Posterior vena cava (tissue), 2 donors: Measurements from ENCODE around the gene MT3. TPM values are rescaled to one million over a fixed set of nuclear protein-coding genes. Genes with fewer than 3 reads are reported as not detected.

Source experiments
- DNase-seq: peaks from one replicate; pipeline ENCODE4 v3.0.0-alpha.2; 2020; ENCODE audit warnings: low spot score
- intact Hi-C, 2 donors: fragments of 100-400 bp; cut with DNase I; formaldehyde crosslinking; loops; one replicate each; pipeline versions ENCODE4 v1.14.1 to v1.14.2; 2022 to 2023
- long read RNA-seq, 2 donors: library from polyadenylated mRNA; unstranded; transcript quantifications; one replicate each; pipeline ENCODE4 v2.0.0, GENCODE V29; 2020 to 2021
- total RNA-seq, 2 donors: library from RNA; stranded (reverse); fragmentation: NEBNext Ultra II Directional; extraction: Animal tissue kit (Norgen Biotek cat#: 25700); gene quantifications; one replicate each; pipeline ENCODE4 v1.2.1, GENCODE V29; 2021
- donor health status: DM: yes; HTN: yes; CAD: no.
- donor health status: DM: yes; HTN: yes; CAD: no.

Gene MT3
- total RNA-seq = not detected
- long read RNA-seq, donor 1 = 0 reads
- long read RNA-seq, donor 2 = 0 reads

DNA sequence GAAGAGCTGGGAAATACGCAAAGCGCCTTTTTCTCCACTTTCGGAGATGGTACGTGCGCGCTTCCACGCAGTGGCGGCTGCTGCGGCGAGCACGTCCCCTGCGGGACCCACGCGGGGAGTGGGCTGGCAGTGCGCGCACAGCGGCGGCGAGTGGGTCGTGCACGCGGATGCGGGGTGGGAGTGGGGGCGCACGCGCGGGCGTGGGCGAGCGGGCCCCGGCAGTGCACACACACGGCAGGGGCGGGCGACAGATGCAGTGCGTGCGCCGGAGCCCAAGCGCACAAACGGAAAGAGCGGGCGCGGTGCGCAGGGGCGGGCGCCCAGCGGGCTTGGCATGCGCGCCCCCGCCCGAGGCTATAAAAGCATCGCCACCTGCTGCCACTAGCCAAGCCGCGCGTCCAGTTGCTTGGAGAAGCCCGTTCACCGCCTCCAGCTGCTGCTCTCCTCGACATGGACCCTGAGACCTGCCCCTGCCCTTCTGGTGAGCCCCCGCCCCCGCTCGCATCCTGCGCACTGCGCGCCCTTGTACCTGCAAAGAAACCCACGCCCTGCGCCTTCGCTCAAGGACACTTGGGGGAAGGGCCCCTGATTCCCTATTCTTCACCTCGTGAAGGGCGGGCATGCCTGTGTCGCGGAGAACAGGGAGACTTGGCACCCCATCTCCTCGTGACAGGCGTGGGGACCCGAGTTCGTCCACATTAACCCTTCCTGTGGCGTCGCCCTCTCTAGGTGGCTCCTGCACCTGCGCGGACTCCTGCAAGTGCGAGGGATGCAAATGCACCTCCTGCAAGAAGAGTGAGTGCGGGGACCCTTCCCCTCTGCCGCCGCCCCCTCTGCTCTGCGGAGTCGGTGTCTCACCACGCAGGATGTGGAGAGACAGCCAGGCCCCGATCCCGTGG, at the start of gene MT3:
Gene MT3 (plus strand): TSS at position 388 of the 899 bp plus-strand sequence. CDS start 63 bp downstream, at position 451.
- no peak for DNase-seq
- intact Hi-C loops = loop anchor here in 1 of 2 donors (10.0 kb wide), 1 partner anchor 105 kb away; no protein-coding TSS in a partner anchor

DNA sequence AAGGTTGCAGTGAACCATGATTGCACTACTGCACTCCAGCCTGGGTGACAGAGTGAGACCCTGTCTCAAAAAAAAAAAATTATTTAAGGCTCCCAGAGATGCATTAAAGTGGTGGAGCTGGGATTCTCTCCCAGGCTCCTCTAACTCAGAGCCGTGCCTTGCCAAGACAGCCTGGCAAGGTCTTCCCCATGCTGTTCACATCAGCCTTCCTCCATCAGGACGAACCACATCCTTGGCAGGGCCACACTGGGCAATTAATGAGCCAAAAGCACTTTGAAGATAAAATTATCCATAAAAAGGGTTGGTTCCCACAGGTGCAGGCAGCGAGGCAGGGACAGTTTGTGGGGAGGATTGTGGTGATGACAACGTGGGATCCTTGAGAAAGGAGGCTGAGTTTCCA, 49.7 kb upstream of the MT3 start:
- intact Hi-C loops = no loop called here
- DNase-seq = no peak

GRCh38 chr16:56542039-56542438, 47.3 kb upstream of the MT3 start:
- DNase-seq = no peak
- intact Hi-C loops = no loop called here

- intact Hi-C loops = no loop called here
- no peak for DNase-seq
Observed at GRCh38 chr16:56547120-56547948, 42.0 kb upstream of the MT3 start.

- intact Hi-C loops = no loop called here
- no peak for DNase-seq
Observed at GRCh38 chr16:56547949-56548567, 41.3 kb upstream of the MT3 start.

- DNase-seq = no peak
- intact Hi-C loops = no loop called here
Observed at GRCh38 chr16:56549161-56549560, 40.2 kb upstream of the MT3 start.

- intact Hi-C loops = no loop called here
- DNase-seq = no peak
Observed at GRCh38 chr16:56549744-56550385, 39.5 kb upstream of the MT3 start.

DNA sequence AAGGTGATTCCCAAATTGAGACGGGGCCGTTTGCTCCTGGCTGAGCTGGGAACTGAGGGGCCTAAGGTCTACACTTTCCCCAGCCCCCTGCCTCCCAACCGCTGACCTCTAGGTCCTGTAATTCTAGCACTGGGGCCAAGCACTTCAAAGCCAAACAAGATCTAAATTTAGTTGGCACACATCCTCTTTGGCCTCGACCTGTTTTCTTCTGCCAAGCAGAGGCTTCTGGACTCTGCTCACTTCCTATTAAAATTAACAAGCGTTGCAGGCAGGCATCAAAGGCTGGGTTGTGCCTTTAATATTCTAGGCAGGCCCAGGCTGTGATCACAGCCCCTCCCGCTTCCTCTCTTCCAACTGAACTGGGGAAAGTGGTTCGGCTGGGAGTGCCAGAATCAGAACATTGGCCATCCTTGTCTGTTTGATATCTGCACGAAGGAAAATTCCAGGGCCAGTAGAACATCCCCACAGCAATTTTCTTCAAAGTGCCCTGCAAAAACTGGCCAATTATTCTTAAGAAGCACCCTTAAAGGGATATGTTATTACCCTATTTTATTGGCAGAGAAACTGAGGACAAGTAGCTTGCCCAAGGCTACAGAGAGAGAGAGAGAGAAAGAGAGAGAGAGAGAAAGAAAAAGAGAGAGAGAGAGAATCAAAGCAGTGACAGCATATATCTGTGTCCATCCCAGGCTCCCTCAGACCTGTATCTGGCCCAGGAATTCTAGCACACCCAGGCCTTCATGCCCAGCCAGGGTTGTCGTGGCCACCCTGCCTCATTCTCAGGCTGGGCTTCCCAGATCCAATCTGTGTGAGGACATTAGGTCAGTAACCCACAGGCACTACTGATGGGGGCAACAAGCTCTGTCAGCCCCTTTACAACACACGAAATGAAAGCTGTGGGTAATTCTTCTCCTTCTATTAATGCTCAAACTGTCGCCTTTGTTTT, 37.3 kb upstream of the MT3 start:
- no peak for DNase-seq
- intact Hi-C loops = no loop called here

DNA sequence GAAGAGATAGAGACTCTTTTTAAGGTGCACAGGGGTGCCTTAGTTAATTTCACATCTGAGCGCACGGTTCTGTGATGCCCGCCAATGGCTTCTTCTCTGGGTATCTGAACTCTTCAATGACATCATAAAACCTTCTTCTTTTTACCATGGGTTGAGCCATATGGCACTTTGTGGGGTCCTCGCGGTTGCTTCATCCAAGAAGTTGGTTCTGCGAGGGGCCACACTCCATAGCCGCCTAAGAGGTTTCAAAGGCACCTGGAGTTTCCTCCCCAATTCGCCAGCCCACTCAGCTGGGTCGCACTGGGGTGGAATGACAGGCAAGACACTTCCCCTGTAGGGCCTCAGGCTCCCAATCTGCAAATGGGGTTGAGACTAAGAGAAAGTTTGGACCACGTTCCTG, 34.9 kb upstream of the MT3 start:
- DNase-seq = no peak
- intact Hi-C loops = no loop called here

- DNase-seq = no peak
- intact Hi-C loops = no loop called here
Observed at GRCh38 chr16:56558024-56558747, 31.1 kb upstream of the MT3 start.

DNA sequence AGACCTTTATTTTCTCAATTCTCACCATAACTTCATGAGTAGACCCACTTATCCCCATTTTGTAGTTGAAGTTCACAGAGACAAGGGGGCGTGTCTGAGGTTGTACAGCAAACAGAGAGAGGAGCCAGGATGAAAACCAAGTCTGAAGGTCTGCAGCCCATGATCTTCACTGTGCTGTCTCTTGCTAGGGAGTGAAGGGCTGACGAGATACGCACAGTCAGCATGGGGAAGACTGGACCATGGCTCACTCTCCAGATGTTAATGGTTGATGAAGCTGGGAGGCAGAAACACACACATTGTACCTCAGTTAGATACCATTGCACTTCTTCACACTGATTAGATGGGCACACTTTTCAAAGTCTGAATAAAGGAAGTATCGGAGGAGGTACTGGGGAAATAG, 30.2 kb upstream of the MT3 start:
- DNase-seq = no peak
- intact Hi-C loops = no loop called here

- intact Hi-C loops = no loop called here
- DNase-seq = no peak
Observed at GRCh38 chr16:56560447-56560846, 28.9 kb upstream of the MT3 start.

- no peak for DNase-seq
- intact Hi-C loops = no loop called here
Observed at GRCh38 chr16:56561126-56561525, 28.2 kb upstream of the MT3 start.

GRCh38 chr16:56564793-56565477, 24.4 kb upstream of the MT3 start, which contains the start of gene MT4:
MT4 (plus strand) TSS chr16:56565073; CDS start chr16:56565129, 56 bp downstream.
- intact Hi-C loops = no loop called here
- DNase-seq = no peak

- DNase-seq = no peak
- intact Hi-C loops = no loop called here
Observed at GRCh38 chr16:56569971-56570370, 19.4 kb upstream of the MT3 start.

GRCh38 chr16:56571525-56571924, 17.8 kb upstream of the MT3 start:
- DNase-seq = no peak
- intact Hi-C loops = no loop called here

GRCh38 chr16:56574625-56575024, 14.7 kb upstream of the MT3 start:
- intact Hi-C loops = no loop called here
- DNase-seq = no peak
